Measurements from ENCODE around the gene FAM219A.

GRCh38 chr9:34365282-34365681 lies 93.1 kb downstream of the FAM219A start:
- TF ChIP-seq CTCF (IDR thresholded peaks at IDR 0.05): no peak
- no peak for TF ChIP-seq POLR2A (IDR thresholded peaks at IDR 0.05)
